GM19238 (cell line): ENCODE results near the gene CFAP99.

Source experiments
- DNase-seq: peaks from one replicate; pipeline ENCODE4 v3.0.0; 2011; ENCODE audit warnings: low spot score; ENCODE audit not compliant: insufficient read length

The CFAP99 gene

DNA sequence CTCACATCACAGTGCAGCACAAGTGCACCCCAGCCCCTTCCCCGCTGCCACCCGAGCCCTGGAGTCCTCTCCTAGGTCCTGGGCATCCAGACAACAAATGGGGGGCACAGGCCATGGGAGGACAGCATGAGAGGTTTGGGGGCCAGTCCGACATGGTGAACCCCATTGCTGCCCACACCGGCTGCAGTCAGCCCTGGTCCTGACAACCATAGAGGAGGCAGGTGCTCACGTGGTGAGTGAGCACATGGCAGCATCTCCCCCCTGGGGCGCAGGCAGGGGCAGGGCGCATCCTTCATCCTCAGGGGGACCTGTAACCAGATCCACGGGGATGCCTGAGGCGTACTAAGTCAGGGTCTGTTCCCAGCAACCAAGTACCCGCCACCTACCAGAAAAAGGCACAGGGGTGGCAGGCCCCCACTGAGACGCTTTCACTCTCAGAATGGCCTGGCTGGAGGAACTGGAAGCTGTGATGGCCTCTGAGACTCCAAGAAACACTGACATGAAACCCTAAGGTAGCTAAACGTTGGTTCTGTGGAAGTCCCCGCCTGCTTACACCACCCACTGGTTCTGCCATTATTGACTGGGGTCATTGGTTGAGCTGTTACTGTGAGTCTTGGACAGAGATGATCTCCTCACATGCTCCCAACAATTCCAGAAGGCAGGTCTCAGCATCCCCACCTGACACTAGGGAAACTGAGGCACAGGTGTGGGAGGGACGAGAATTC lies 6.8 kb upstream of the CFAP99 start:
- DNase-seq, result peak; percentile 22

DNA sequence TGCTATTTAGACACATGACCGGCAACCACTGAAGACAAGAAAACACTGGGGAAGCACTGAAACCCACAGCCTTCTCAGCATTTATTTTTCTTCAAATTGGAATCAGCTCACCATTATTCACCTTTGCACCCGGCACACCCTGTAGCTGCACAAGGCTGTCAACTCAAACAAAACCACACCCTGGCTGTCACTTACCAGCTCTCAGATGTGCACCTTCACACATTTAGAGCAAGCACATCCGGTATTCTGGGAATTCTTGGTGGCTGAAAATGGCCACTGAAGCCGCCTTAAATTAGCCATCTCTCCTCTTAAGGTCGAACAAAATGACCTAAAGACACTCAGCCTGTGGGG lies 6.2 kb upstream of the CFAP99 start:
- peak; percentile 49 for DNase-seq

DNA sequence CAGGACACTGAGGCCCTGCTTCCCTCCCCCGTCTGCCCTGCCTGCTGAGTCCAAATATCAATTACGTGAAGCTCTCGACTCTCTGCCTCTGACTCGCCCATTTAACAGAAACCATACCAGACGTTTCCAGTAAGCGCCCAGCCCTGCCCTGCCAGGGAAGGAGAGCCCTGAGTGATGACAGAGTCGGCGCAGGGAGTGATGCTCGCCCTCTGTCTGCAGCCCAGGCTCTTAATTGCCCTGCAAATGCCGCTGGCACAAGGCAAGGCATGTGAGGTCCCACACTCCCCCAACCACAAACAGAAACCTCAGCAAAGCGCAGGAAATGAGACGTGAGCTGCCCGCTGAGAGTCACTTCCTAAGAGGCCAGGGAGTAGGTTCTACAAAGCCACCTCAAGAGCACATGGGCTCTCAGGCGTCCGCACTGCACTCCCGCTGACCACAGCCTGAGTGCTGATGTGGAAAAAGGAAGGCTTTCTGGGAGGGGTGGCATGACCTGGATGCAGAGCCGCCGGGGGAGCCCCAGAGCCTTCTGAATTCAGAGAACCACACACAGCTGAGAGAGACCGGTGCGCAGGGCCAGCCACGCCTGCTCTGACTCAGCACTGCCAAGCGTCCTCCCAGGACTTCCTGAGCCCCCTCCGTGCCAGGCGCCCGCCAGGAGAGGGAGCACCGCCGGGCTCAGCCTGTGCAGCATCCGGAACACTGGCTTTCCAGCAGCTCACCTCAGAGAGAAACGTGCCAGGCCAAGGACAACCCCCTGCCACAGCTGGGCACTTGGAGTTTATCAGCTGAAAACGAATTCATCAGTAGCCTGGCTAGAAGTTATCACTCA lies 5.7 kb upstream of the CFAP99 start:
- DNase-seq, result peak; percentile 58

DNA sequence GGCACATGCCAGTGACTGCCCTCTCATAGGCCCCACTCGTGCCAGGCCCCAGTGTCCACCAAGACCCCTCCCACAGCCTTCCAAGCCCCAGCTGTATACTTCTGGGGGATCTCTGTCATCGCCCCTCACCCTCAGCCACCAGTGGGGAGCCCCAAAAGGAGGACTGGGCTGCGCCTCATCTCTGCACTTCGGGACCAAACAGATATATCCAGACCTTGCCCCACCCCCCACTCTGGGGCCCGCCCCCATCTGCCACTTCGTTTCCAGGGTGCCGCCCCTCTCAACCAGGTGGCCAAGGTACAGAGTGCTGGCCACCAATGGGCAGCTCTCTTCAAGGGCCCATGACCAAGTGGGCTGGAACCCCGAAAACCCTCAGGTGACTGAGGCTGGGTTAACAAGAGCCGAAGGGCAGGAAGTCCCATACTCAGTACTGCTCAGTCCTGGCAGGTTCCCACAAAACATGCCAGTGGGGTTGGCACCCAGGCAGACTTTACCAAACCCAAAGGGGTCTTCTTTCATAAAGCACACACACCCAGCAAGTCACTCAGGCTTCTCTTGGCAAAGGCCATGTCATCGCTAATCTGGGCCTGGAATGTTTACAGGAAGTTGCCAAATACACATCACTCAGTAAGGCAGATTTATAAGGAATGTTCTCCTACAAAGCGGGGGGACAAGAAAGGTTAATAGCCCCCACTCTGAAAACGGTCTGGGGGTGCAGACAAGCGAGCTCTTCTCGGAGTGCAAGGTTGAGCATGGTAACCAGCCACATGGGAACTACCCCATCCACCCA lies 4.7 kb upstream of the CFAP99 start:
- DNase-seq, result no peak

DNA sequence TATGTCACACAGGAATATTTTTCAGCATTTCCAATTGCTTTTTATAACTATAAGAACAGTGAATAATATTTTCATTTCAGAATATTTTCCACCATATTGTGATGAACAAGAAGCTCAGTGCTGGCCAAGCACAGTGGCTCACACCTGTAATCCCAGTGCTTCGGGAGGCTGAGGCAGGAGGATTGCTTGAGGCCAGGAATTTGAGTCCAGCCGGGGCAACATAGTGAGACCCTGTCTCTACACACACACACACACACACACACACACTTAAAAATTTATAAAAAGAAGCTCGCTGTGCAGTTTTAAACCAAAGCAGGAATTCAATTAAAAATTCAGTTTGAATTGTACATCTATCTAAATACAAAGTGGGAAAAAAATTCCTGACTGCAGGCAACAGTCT lies 3.5 kb upstream of the CFAP99 start:
- DNase-seq, result no peak

DNA sequence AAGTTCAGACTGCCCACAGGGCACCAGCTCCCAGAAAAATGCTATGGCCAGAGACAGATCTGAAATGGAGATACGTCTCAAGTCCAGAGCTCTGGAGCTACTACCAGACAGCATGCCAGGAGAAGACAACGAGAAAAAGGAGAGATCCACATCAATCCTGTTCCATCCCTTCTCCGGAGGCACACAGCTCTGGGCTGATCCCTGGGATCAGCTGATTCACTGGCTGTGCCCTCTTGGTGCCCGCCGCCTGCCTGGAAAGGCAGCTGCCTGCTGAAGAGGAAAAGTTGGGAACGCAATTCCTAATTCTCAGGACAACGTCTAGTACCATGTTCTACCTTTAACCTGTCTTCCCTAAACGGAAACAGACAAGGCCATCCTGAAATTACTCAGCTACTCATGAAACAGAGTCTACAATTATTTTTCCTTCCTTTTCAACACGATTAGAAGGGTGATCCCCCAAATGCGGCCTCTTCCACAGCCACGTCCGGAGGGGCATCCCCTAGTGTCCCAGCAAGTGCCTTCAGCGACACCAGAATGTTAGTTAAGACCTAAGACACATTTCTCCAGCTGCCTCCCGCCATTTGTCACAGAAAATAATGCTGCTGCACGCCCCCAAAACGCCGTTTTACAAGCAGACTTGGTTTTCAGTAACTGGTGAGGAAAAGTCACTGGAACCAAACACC lies 2.7 kb upstream of the CFAP99 start:
- no peak for DNase-seq

GRCh38 chr4:2416564-2417225 lies 2.1 kb upstream of the CFAP99 start:
- no peak for DNase-seq

GRCh38 chr4:2417226-2417764 lies 1.5 kb upstream of the CFAP99 start:
- DNase-seq, result no peak

GRCh38 chr4:2417765-2418649 lies 748 bp upstream of the CFAP99 start, which contains the start of gene ZFYVE28:
TSS of gene ZFYVE28 (minus strand) at chr4:2418645. CDS start at chr4:2418323, 322 bp downstream.
- no peak for DNase-seq

- DNase-seq, result no peak
Measured at GRCh38 chr4:2419814-2420213, 1.1 kb downstream of the CFAP99 start.

DNA sequence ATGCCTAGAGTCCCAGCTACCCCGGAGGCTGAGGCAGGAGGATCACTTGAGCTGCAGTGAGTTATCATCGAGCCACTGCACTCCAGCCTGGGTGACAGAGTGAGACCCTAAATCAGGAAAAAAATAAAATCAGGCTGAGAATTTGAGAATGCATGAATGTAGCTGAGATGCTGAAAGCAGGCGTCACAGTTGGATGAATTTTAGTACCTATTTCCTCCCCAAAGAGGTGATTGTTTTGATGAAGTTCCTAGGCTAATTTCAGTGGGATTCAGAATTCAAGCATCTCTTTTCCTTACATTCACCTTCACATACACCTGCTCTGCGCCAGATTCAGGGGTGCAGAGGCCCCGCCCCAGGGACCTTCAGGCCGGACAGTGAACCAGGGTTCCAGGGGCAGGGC lies 3.2 kb downstream of the CFAP99 start:
- DNase-seq, result no peak

DNA sequence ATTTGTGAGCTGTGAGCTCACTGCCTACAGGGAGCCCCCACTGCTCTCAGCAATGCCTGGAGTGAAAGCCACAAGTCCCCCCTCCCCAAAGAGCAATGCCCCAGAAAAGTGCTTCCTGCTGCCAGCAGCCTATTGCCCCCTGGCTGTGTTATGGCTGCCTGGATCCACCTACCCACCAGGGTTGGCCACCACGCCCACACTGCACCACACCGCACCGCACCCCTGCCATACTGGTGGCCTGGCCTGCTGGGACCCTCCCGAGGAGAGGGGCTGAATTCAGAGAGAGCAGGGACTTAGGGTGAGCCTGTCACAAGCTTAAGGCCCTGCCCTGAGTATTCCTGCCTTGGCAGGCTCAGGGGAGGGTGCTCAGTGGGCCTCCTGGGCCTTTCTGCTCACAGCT lies 4.3 kb downstream of the CFAP99 start:
- DNase-seq, result no peak

GRCh38 chr4:2423695-2424094 lies 4.9 kb downstream of the CFAP99 start:
- DNase-seq, result no peak

DNA sequence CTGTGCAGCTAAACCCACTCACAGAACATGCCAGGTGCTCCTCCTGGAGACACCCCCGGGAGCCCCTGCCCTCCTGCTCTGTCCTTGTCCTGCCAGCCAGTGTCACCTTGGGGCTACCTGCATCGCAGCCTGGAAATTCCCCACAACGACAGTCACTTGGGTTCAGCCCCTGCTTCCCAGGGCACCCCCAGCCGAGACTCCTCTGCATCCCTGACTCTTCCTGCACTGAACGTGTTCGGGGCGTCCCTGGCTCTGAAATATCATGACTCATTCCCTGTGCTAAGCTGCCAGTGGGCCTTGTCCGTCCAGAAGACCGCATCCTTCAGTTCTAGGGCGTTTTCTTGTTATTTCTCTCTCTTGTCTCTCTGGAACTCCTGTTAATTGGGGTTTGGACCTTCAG lies 5.8 kb downstream of the CFAP99 start:
- no peak for DNase-seq

DNA sequence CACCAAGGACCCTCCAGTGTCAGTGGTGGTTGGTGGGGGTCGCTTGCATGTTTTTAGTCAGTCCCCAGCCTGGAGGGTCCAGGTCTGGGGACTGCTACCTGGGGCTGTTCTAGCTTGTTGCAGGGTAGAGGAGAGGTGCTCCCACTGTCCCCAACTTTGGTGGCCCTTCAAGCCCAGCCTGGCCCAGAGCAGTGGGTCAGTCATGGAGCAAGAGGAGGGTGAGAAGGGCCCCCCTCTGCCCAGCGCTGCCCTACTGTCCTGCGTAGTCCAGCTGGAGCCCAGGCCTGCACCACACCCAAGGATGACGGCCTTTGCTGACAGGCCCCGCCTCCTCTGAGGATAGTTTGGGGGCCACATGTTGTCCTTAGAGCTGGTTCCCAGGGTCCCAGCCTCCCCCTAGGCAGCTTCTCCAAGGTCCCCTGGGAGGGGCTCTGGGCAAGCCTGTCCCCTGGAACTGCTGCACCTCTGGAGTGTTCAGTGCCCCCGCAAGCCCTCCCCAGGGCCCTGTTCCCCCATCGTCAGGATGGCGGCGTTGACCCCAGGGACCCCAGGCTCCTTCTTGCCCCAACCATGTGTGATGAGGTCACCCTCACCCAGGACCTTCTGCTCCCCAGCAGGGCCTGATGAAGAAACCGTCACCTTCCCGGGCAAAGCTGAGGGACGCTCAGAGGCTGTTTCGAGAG lies 6.8 kb downstream of the CFAP99 start:
- DNase-seq, result no peak

- no peak for DNase-seq
Measured at GRCh38 chr4:2426069-2426397, 7.3 kb downstream of the CFAP99 start.

DNA sequence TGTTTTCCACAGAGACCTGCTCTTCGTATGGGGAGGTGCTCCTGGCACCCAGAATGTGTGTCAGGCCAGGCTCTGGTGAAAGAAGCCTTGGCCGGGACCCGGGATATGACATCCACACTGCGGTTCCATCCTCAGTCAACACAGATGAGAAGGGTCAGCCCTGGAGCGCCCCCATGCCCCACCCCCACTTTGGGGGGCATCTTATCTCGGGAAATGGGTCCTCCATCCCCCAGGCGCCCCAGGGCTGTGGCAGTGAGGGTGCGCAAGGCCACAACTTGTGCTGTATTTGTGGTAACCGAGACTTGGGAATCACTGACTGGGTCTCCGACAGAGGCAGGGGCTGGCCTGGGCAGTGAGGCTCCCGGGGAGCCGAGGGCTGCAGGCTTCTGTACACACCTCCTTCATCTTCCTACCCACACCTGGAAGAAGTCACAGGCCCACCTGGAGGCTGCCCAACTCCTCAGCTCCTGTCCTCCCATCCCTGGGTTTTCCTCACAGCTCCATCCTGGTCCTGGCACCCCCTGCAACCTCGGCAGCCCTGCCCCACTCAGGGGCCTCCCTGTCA lies 8.0 kb downstream of the CFAP99 start:
- no peak for DNase-seq

GRCh38 chr4:2427383-2428334 lies 8.9 kb downstream of the CFAP99 start:
- DNase-seq, result no peak
